T-helper 1 cell (primary cell): ENCODE results near the gene SIGLEC8.
"Not testable (repeated sequence)": the region's sequence is repeated elsewhere in the genome, so short reads cannot be mapped to it uniquely, and the experiment has no call there.

ENCODE experiments used
- DNase-seq, 5 donors: peaks; one replicate each; pipeline ENCODE4 v3.0.0-alpha.2; 2012 to 2020

Gene SIGLEC8

DNA sequence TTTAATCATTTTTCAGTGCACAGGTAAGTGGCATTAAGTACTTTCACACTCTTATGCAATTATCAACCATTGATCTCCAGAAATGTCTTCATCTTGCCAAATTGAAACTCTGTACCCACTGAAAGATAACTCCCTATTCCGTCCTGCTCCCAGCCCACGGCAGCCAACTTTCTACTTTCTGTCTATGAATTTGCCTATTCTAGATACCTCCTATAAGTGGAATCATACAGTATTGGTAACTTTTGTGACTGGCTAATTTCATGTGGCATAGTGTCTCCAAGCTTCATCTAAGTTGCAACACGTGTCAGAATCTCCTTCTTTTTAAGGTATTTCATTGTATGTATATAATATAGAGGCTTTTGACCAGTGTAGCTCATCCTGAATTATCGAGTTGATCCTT is 14.4 kb upstream of the SIGLEC8 start:
- no peak for DNase-seq

GRCh38 chr19:51471527-51471926 is 13.3 kb upstream of the SIGLEC8 start:
- no peak for DNase-seq

DNA sequence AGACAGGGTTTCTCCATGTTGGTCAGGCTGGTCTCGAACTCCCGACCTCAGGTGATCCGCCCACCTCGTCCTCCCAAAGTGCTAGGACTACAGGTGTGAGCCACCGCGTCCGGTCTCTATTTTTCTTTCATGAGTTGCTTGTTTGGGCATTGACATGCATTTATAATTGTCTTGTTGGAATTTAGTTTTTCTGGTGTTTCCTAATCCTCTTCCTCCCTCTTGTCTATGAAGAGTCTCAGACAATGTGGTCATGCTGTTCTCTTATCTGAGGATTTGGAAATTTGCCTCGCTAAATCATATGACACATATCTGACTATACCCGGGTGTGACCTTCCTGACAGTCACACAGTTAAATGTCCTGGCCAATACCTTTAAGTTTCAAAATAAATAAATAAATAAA is 12.7 kb upstream of the SIGLEC8 start:
- DNase-seq: no peak

DNA sequence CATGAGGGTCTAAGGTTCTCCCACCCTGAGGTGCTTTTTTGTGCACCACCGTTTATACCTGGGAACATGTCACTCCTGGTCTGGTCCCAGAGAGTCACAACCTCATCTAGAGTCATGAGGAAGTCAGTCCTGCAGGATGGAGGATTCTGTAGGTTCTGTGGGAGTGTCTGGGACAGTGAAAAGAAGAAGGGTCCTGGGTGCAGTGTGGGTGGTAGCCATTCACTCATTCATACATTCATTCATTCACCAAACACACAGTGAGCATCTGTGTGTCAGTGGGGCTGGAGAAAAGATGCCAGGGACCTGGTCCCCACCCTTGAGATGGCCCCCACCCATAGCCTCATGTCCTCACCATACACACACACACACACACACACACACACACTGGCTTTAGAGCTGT is 11.4 kb upstream of the SIGLEC8 start:
- DNase-seq: no peak

DNA sequence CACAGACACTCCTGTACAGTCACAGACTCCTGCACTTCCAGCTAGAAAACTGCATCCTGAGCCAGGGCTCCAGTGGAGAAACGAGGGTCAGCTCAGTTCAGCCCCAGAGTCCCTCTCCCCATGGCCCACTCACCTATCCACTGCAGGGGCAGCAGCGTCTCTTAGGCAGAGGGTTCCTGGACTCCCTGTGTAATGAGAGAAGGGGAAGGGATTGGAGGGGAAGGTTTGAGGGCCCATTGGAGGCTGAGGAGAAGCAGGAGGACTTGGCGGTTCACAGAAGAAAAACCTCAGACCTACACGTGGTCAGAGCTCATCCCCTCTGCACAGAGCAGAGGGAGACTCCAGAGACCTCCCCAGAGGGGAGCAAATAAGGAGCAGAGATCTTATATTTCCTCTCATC is 10.9 kb upstream of the SIGLEC8 start:
- no peak for DNase-seq

DNA sequence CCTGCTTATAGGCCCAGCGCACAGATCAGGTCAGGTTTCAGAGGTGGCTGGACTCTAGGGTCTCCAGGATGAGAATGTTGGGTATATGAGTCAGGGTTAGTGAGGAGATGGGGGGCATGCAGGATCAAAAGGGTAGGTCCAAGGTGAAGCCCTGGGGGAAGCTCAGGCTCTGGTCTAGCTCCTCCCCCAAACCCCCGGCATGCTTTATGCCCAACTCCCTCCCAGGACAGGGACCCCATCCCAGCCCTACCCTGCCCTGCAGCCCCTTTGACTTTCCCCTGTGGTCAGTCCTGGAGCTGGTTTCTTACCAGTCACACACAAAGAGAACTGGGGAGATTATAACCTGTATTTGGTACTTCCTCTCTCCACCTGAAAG is 10.3 kb upstream of the SIGLEC8 start:
- DNase-seq: no peak

DNA sequence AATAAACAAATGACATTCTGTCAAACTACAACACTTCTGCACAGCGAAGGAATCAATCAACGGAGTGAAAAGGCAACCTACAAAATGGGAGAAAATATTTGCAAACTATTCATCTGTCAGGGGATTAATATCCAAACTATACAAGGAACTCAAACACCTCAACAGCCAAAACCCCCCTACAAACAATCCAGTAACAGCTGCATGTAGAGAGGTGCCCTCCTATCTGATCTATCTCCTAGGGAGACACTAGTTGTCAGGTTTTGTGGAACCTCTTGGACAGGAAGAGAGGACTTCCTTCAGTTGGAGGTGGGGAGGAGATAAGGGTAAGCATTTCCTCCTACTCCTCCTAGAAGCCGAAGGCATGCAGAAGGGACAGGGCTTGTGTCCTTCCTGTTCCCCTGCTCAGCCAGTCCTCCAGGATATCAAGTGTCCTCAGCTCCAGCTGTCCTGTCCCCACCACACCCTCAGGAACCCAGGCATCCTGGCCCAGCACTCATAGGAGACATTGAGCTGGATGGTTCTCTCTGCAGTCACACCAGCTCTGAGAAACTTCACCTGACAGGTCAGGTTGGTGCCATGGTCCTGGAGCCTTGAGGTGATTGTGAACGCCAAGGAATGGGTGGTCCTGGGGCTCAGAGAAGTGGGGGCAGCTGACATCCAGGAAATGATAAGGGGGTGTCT is 9.8 kb upstream of the SIGLEC8 start:
- no peak for DNase-seq

DNA sequence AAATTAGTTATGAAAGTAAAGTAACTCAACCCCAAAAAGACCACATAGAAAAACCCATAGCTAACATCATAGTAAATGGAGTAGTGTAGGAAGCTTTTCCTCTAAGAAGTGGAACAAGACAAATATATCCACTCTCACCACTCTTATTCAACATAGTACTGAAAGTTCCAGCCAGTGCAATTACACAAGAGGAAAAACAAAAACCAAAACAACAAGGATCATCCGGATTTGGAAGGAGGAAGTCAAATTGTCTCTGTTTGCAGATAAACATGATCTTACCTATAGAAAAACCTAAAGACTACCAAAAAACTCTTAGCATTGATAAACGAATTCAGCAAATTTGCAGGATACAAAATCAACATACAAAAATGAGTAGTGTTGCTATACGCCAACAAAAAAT is 8.5 kb upstream of the SIGLEC8 start:
- DNase-seq: no peak

DNA sequence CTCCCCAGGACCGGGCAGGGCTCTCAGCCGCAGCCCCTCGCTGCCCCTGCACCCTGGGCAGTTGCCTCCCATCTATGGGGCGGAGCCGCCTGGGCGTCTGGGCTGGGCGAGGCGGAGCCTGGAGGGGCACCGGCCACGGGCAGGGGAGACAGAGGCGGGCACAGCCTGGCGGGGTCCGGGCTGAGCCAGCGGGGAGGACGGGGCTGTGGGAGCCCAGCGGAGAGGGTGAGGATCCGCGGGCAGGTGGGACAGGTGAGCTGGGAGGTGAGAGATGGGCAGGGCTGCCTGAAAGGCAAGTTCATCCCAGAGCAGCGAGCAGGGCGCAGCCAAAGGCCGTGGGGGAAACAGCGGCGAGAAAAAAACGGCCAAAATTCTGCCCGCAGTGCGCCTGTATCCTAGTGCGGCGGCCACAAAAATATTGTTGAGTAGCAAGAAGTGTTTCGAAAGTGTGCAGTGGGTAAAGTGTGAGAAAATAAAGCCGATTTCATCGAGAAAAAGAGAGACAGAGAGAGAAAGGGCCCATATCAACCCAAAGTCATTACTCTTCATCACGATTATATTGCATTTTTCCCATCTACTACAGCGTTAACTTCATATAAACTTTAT is 5.8 kb upstream of the SIGLEC8 start:
- DNase-seq: not testable (repeated sequence)

- no peak for DNase-seq
Measured at GRCh38 chr19:51462681-51463080, 4.4 kb upstream of the SIGLEC8 start.

GRCh38 chr19:51462276-51462675 is 4.0 kb upstream of the SIGLEC8 start:
- no peak for DNase-seq

- DNase-seq: no peak
Measured at GRCh38 chr19:51461723-51462161, 3.5 kb upstream of the SIGLEC8 start.

- DNase-seq: no peak
Measured at GRCh38 chr19:51460164-51460992, 2.1 kb upstream of the SIGLEC8 start.

GRCh38 chr19:51458899-51459505 is 748 bp upstream of the SIGLEC8 start:
- DNase-seq: no peak

DNA sequence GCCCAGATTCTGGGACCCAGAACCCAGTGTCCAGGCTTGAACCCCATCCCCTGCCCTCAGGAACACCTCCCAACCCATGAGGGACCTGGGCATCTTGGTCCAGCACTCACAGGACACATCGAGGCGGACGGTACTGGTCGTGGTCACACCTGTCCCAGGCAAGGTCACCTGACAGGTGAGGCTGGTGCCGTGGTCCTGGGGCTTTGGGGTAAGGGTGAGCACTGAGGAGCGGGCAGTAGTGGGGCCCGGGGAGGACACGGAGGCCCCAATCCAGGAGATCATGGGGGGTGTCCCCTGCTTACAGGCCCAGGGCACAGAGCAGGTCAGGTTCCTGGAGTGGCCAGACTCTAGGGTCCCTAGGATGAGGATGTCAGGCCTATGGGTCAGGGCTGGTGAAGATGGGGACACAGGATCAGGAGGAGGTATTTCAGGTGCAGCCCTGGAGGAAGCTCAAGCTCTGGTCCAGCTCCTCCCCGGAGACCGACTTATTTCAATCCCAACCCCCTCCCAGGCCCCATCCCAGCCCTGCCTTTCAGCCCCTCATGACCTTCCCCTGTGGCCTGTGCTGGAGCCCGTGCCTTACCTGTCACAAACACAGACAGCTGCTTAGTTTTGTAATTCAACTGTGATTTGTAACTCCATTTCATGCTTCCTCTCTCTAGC is 772 bp downstream of the SIGLEC8 start:
- DNase-seq: no peak

GRCh38 chr19:51456541-51457290 is 1.5 kb downstream of the SIGLEC8 start:
- no peak for DNase-seq

- DNase-seq: no peak
Measured at GRCh38 chr19:51450730-51451307, 7.4 kb downstream of the SIGLEC8 start.

DNA sequence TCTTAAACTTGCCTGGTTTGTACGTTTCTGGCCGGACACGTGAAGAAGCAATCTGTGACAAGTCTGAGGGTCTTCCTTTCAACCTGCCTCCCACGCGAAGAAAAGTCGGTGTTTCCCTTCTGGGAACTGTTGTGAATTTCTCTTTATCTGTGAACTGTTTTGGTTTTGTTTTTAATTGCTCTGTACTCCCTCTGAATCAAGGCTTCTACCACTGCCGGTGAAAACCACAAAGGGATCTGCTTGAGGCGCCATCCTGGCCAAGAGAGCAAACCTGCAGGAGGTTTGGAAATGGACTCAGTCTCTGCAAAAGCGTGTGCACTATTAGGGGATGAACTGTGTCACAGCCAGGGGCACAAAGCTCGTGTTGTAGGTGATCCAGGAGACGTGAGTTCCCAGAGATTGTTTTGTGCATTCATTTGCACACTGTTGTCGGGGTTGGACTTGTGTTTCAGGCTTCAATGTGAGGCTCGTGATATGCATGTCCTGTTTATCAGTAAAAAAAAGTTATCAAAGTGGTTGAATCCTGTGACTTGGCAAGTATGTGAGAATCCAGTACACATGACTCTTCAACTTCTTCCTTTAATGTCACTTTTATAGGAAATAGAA is 9.7 kb downstream of the SIGLEC8 start:
- peak in 1 of 5 donors; percentile 50 for DNase-seq

- DNase-seq: no peak
Measured at GRCh38 chr19:51448011-51448410, 10.2 kb downstream of the SIGLEC8 start.

- DNase-seq: not testable (repeated sequence)
Measured at GRCh38 chr19:51447510-51447909, 10.7 kb downstream of the SIGLEC8 start.
